Vagina (tissue), 2 donors: Measurements from ENCODE around the gene WWOX. TPM values are rescaled to one million over a fixed set of nuclear protein-coding genes. Genes with fewer than 3 reads are reported as not detected.

ENCODE experiments used
- DNase-seq, 2 donors: peaks; one replicate each; pipeline ENCODE4 v3.0.0-alpha.2; 2017; ENCODE audit errors: extremely low spot score in 2 of 2
- H3K27ac ChIP-seq: fragments of 200-600 bp; sonication (generic); one replicate; pipeline ENCODE4 v1.5.1; 2019
- H3K27me3 ChIP-seq: fragments of 200-600 bp; sonication (generic); one replicate; pipeline ENCODE4 v1.5.1; 2019
- H3K36me3 ChIP-seq, 2 donors: fragments of 200-600 bp; sonication (generic); one replicate each; pipeline ENCODE4 v1.5.1; 2017 to 2019
- H3K4me1 ChIP-seq: fragments of 200-600 bp; sonication (generic); one replicate; pipeline ENCODE4 v1.5.1; 2019
- H3K4me3 ChIP-seq, 2 donors: fragments of 200-600 bp; sonication (generic); 1 replicate in 1 of 2; 2 replicates in 1 of 2; pipeline ENCODE4 v1.5.1; 2016 to 2019
- H3K9me3 ChIP-seq: fragments of 200-600 bp; sonication (generic); one replicate; pipeline ENCODE4 v1.5.1; 2019
- POLR2A ChIP-seq, 2 donors: fragments of 450-650 bp; IDR thresholded peaks; one replicate each; pipeline ENCODE4 v1.6.1; 2017; ENCODE audit warnings: antibody characterized with exemption in 2 of 2, mild to moderate bottlenecking in 2 of 2, moderate library complexity in 2 of 2
- POLR2AphosphoS5 ChIP-seq, 2 donors: sonication (generic); formaldehyde crosslinking; IDR thresholded peaks; one replicate each; pipeline ENCODE4 v1.9.0; 2017; ENCODE audit warnings: antibody characterized with exemption in 2 of 2, mild to moderate bottlenecking in 2 of 2, low read depth in 1 of 2; ENCODE audit not compliant: insufficient read depth in 1 of 2
- intact Hi-C: fragments of 100-400 bp; cut with DNase I; formaldehyde crosslinking; loops from one replicate; pipeline ENCODE4 v1.15.1; 2023
- total RNA-seq: library from RNA; depleted of rRNA; stranded (reverse); fragments of >200 nt; gene quantifications from one replicate; pipeline ENCODE4 v1.2.3, GENCODE V29; 2016
- TF ChIP-seq, protein P1 (sequence below), 3 experiments: fragments of 450-650 bp in 2 of 3; fragments of 200-600 bp in 1 of 3; sonication (generic) in 1 of 3; IDR thresholded peaks; one replicate each; pipeline ENCODE4 v1.5.1; 2017 to 2019; ENCODE audit warnings: antibody characterized with exemption in 3 of 3, mild to moderate bottlenecking in 2 of 3, moderate library complexity in 2 of 3

Gene WWOX
- total RNA-seq, 1 donor from 2014 or later: 33.1 TPM

DNA sequence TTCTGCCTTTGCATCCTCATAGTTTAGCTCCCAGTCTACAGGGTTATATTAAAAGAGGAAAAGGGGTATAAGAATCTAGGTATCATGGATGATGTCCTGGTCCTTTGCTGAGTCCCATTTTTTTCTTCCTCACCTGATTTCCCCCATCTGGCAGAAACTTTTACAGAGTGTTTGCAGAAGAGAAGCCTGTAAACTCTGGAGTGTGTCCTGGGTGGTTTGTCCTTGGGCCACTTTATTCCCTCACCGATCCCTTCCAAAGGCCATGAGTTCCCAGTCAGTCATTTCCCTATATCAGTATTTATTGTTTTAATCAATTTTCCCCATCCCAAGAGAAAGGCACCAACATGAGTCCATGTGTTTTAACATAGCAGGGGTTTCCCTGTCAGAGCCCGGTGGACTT lies 638.2 kb downstream of the WWOX start:
- H3K27me3 ChIP-seq: no peaks in the 10 kb centered on the region
- no peaks in the 10 kb centered on the region for H3K9me3 ChIP-seq
- H3K27ac ChIP-seq: no peak overlapping the region
- H3K4me1 ChIP-seq: no peaks in the 10 kb centered on the region
- DNase-seq: no peak
- intact Hi-C loops: no loop called here
- no peak overlapping the region for H3K4me3 ChIP-seq
- H3K36me3 ChIP-seq: no peaks in the 10 kb centered on the region
- TF ChIP-seq POLR2A (IDR thresholded peaks at IDR 0.05): no peak
- TF ChIP-seq POLR2AphosphoS5 (IDR thresholded peaks at IDR 0.05; ENCODE audit: insufficient read depth in 1 of 2, low read depth in 1 of 2): no peak
- TF ChIP-seq, protein P1, sequence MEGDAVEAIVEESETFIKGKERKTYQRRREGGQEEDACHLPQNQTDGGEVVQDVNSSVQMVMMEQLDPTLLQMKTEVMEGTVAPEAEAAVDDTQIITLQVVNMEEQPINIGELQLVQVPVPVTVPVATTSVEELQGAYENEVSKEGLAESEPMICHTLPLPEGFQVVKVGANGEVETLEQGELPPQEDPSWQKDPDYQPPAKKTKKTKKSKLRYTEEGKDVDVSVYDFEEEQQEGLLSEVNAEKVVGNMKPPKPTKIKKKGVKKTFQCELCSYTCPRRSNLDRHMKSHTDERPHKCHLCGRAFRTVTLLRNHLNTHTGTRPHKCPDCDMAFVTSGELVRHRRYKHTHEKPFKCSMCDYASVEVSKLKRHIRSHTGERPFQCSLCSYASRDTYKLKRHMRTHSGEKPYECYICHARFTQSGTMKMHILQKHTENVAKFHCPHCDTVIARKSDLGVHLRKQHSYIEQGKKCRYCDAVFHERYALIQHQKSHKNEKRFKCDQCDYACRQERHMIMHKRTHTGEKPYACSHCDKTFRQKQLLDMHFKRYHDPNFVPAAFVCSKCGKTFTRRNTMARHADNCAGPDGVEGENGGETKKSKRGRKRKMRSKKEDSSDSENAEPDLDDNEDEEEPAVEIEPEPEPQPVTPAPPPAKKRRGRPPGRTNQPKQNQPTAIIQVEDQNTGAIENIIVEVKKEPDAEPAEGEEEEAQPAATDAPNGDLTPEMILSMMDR (IDR thresholded peaks at IDR 0.05): no peak

DNA sequence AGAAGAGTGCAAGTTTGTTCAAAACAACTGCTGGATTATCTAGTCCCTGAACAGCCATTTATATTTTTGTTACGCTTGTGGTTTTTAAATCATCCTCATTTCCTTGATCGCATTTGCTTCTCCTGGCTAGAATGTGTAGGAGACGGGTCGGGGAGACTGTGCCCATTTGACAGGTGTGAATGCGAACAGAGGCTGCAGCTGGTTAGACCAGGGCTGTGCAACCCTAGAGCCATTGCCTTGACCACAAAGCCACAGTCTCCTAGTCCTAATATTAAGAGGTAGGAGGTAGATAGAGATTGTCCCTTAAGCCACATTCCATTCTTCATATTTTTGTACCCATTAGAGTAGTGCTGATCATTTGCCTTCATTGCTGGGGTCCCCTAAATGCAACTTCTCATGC lies 639.1 kb downstream of the WWOX start:
- H3K9me3 ChIP-seq: no peaks in the 10 kb centered on the region
- no peak overlapping the region for H3K27ac ChIP-seq
- no peak for TF ChIP-seq POLR2A (IDR thresholded peaks at IDR 0.05)
- TF ChIP-seq, protein P1 (IDR thresholded peaks at IDR 0.05): no peak
- TF ChIP-seq POLR2AphosphoS5 (IDR thresholded peaks at IDR 0.05; ENCODE audit: insufficient read depth in 1 of 2, low read depth in 1 of 2): no peak
- intact Hi-C loops: no loop called here
- H3K4me1 ChIP-seq: no peaks in the 10 kb centered on the region
- DNase-seq: no peak
- no peaks in the 10 kb centered on the region for H3K36me3 ChIP-seq
- H3K27me3 ChIP-seq: no peaks in the 10 kb centered on the region
- no peak overlapping the region for H3K4me3 ChIP-seq

DNA sequence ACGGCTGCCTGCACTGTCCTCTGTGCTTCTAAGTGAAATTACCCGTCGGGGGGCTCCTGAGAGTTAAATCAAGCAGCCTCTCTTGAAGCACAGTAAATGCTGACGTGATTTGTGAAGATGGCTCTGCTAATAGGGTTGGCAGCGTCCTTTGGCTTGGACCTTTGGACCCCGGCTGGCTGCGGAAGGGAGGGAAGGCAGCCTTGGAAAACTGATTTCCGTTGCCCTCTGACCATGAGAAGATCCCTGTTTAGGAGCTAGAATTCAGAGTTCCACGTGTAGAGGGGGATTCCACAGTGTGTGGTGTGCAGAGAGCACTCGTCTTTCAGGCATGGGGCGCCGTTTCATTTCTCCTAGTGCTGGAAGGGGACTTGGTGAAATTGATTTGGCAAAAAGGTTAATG lies 640.8 kb downstream of the WWOX start:
- no peak overlapping the region for H3K4me3 ChIP-seq
- H3K4me1 ChIP-seq: peaks cover 7% of the 10 kb centered on the region
- intact Hi-C loops: no loop called here
- no peaks in the 10 kb centered on the region for H3K36me3 ChIP-seq
- H3K27ac ChIP-seq: no peak overlapping the region
- TF ChIP-seq, protein P1 (IDR thresholded peaks at IDR 0.05): no peak
- no peak for TF ChIP-seq POLR2AphosphoS5 (IDR thresholded peaks at IDR 0.05; ENCODE audit: insufficient read depth in 1 of 2, low read depth in 1 of 2)
- H3K9me3 ChIP-seq: no peaks in the 10 kb centered on the region
- H3K27me3 ChIP-seq: no peaks in the 10 kb centered on the region
- DNase-seq: no peak

- no peak for DNase-seq
- H3K4me1 ChIP-seq: peaks cover 16% of the 10 kb centered on the region
- H3K9me3 ChIP-seq: no peaks in the 10 kb centered on the region
- H3K4me3 ChIP-seq: no peak overlapping the region
- no peaks in the 10 kb centered on the region for H3K27me3 ChIP-seq
- intact Hi-C loops: no loop called here
- H3K27ac ChIP-seq: peak overlapping the region; percentile 4
- TF ChIP-seq POLR2A (IDR thresholded peaks at IDR 0.05) (no peak), POLR2AphosphoS5 (IDR thresholded peaks at IDR 0.05; ENCODE audit: insufficient read depth in 1 of 2, low read depth in 1 of 2) (no peak)
- TF ChIP-seq, protein P1 (IDR thresholded peaks at IDR 0.05): no peak
- no peaks in the 10 kb centered on the region for H3K36me3 ChIP-seq
Measured at GRCh38 chr16:78742501-78743283, 643.2 kb downstream of the WWOX start.

- intact Hi-C loops: no loop called here
- Histone ChIP-seq H3K4me1 (peaks cover 16% of the 10 kb centered on the region), H3K27me3 (no peaks in the 10 kb centered on the region), H3K9me3 (no peaks in the 10 kb centered on the region), H3K27ac (no peak overlapping the region), H3K36me3 (no peaks in the 10 kb centered on the region), H3K4me3 (no peak overlapping the region)
- TF ChIP-seq POLR2A (IDR thresholded peaks at IDR 0.05): no peak
- TF ChIP-seq, protein P1 (IDR thresholded peaks at IDR 0.05): no peak
- no peak for TF ChIP-seq POLR2AphosphoS5 (IDR thresholded peaks at IDR 0.05; ENCODE audit: insufficient read depth in 1 of 2, low read depth in 1 of 2)
- DNase-seq: no peak
Measured at GRCh38 chr16:78743556-78743955, 644.1 kb downstream of the WWOX start.
